HG03196 (cell line): ENCODE measurements around the gene CRYAA.
"Not testable (repeated sequence)": the region's sequence is repeated elsewhere in the genome, so short reads cannot be mapped to it uniquely, and the experiment has no call there.

Experiments
- ATAC-seq: cut with Tn5 transposase; IDR thresholded peaks from one replicate; pipeline ENCODE4 v1.9.1; 2021; ENCODE audit not compliant: unreplicated experiment

CRYAA gene

GRCh38 chr21:43177043-43177906 lies 8.5 kb downstream of the CRYAA start:
- ATAC-seq, result not testable (repeated sequence)

GRCh38 chr21:43178175-43178826 lies 9.5 kb downstream of the CRYAA start:
- ATAC-seq, result not testable (repeated sequence)

- not testable (repeated sequence) for ATAC-seq
Observed at GRCh38 chr21:43181033-43181432, 12.2 kb downstream of the CRYAA start.

GRCh38 chr21:43187268-43187667 lies 18.5 kb downstream of the CRYAA start:
- not testable (repeated sequence) for ATAC-seq

- no peak for ATAC-seq
Observed at GRCh38 chr21:43187715-43188114, 18.9 kb downstream of the CRYAA start.

GRCh38 chr21:43188181-43188580 lies 19.4 kb downstream of the CRYAA start:
- no peak for ATAC-seq

GRCh38 chr21:43188592-43189210 lies 19.9 kb downstream of the CRYAA start:
- ATAC-seq, result no peak

- ATAC-seq, result no peak
Observed at GRCh38 chr21:43189936-43190335, 21.1 kb downstream of the CRYAA start.

GRCh38 chr21:43190544-43190943 lies 21.7 kb downstream of the CRYAA start:
- ATAC-seq, result no peak

- ATAC-seq, result no peak
Observed at GRCh38 chr21:43190951-43191350, 22.1 kb downstream of the CRYAA start.

GRCh38 chr21:43191521-43191920 lies 22.7 kb downstream of the CRYAA start:
- ATAC-seq, result no peak

GRCh38 chr21:43191971-43192370 lies 23.2 kb downstream of the CRYAA start:
- ATAC-seq, result no peak

- no peak for ATAC-seq
Observed at GRCh38 chr21:43192501-43193081, 23.8 kb downstream of the CRYAA start.

- ATAC-seq, result no peak
Observed at GRCh38 chr21:43193088-43193650, 24.4 kb downstream of the CRYAA start.

GRCh38 chr21:43193651-43194302 lies 25.0 kb downstream of the CRYAA start:
- no peak for ATAC-seq

- ATAC-seq, result no peak
Observed at GRCh38 chr21:43194303-43195120, 25.7 kb downstream of the CRYAA start.

- ATAC-seq, result no peak
Observed at GRCh38 chr21:43195121-43196021, 26.6 kb downstream of the CRYAA start.

- no peak for ATAC-seq
Observed at GRCh38 chr21:43196826-43197225, 28.0 kb downstream of the CRYAA start.

GRCh38 chr21:43198376-43198775 lies 29.6 kb downstream of the CRYAA start:
- no peak for ATAC-seq
